ENCODE data around the gene PIAS1. TPM values are rescaled to one million over a fixed set of nuclear protein-coding genes. Genes with fewer than 3 reads are reported as not detected.
"Not testable (repeated sequence)": the region's sequence is repeated elsewhere in the genome, so short reads cannot be mapped to it uniquely, and the experiment has no call there.

Gene PIAS1
- total RNA-seq, 1 donor from 2014 or later, result 30.8 TPM

GRCh38 chr15:68218847-68219798, 165.0 kb downstream of the PIAS1 start:
- no peaks in the 10 kb centered on the region for H3K27me3 Mint-ChIP-seq (ENCODE audit: low read depth)
- DNase-seq (ENCODE audit: low spot score), result peak; percentile 22
- H3K4me3 Mint-ChIP-seq (ENCODE audit: unreplicated experiment), result no peak overlapping the region
- H3K27ac Mint-ChIP-seq (ENCODE audit: unreplicated experiment), result no peak overlapping the region
- no peaks in the 10 kb centered on the region for H3K4me1 Mint-ChIP-seq (ENCODE audit: low read depth)
- H3K36me3 Mint-ChIP-seq (ENCODE audit: low read depth), result peaks cover 1% of the 10 kb centered on the region
- H3K9me3 Mint-ChIP-seq (ENCODE audit: low read depth), result no peaks in the 10 kb centered on the region
- no peak for TF ChIP-seq CTCF (IDR thresholded peaks at IDR 0.05)

GRCh38 chr15:68220489-68220888, 166.4 kb downstream of the PIAS1 start:
- no peak for TF ChIP-seq CTCF (IDR thresholded peaks at IDR 0.05)
- Mint-ChIP-seq H3K27me3 (ENCODE audit: low read depth) (no peaks in the 10 kb centered on the region), H3K27ac (ENCODE audit: unreplicated experiment) (no peak overlapping the region), H3K9me3 (ENCODE audit: low read depth) (no peaks in the 10 kb centered on the region), H3K4me3 (ENCODE audit: unreplicated experiment) (no peak overlapping the region), H3K36me3 (ENCODE audit: low read depth) (no peaks in the 10 kb centered on the region), H3K4me1 (ENCODE audit: low read depth) (no peaks in the 10 kb centered on the region)
- DNase-seq (ENCODE audit: low spot score), result no peak

GRCh38 chr15:68220967-68221366, 166.9 kb downstream of the PIAS1 start:
- Mint-ChIP-seq H3K4me1 (ENCODE audit: low read depth) (no peaks in the 10 kb centered on the region), H3K9me3 (ENCODE audit: low read depth) (no peaks in the 10 kb centered on the region), H3K27me3 (ENCODE audit: low read depth) (no peaks in the 10 kb centered on the region), H3K27ac (ENCODE audit: unreplicated experiment) (no peak overlapping the region), H3K4me3 (ENCODE audit: unreplicated experiment) (no peak overlapping the region), H3K36me3 (ENCODE audit: low read depth) (no peaks in the 10 kb centered on the region)
- DNase-seq (ENCODE audit: low spot score), result no peak
- no peak for TF ChIP-seq CTCF (IDR thresholded peaks at IDR 0.05)

- not testable (repeated sequence) for H3K27me3 Mint-ChIP-seq (ENCODE audit: low read depth); H3K4me1 Mint-ChIP-seq (ENCODE audit: low read depth); H3K4me3 Mint-ChIP-seq (ENCODE audit: unreplicated experiment); H3K9me3 Mint-ChIP-seq (ENCODE audit: low read depth); H3K27ac Mint-ChIP-seq (ENCODE audit: unreplicated experiment); H3K36me3 Mint-ChIP-seq (ENCODE audit: low read depth)
- DNase-seq (ENCODE audit: low spot score), result peak; percentile 57
These were observed 167.7 kb downstream of the PIAS1 start for GRCh38 chr15:68221530-68222431.

- H3K36me3 Mint-ChIP-seq (ENCODE audit: low read depth); H3K4me3 Mint-ChIP-seq (ENCODE audit: unreplicated experiment); H3K27ac Mint-ChIP-seq (ENCODE audit: unreplicated experiment); H3K27me3 Mint-ChIP-seq (ENCODE audit: low read depth); H3K9me3 Mint-ChIP-seq (ENCODE audit: low read depth); H3K4me1 Mint-ChIP-seq (ENCODE audit: low read depth): not testable (repeated sequence)
- DNase-seq (ENCODE audit: low spot score), result peak; percentile 56
These were observed 168.3 kb downstream of the PIAS1 start for GRCh38 chr15:68222432-68222743.

- H3K4me3 Mint-ChIP-seq (ENCODE audit: unreplicated experiment), result no peak overlapping the region
- H3K27me3 Mint-ChIP-seq (ENCODE audit: low read depth), result no peaks in the 10 kb centered on the region
- peaks cover 10% of the 10 kb centered on the region for H3K4me1 Mint-ChIP-seq (ENCODE audit: low read depth)
- peak; percentile 43 for DNase-seq (ENCODE audit: low spot score)
- H3K27ac Mint-ChIP-seq (ENCODE audit: unreplicated experiment), result no peak overlapping the region
- H3K36me3 Mint-ChIP-seq (ENCODE audit: low read depth), result no peaks in the 10 kb centered on the region
- no peaks in the 10 kb centered on the region for H3K9me3 Mint-ChIP-seq (ENCODE audit: low read depth)
- TF ChIP-seq CTCF (IDR thresholded peaks at IDR 0.05), result no peak
These were observed 169.1 kb downstream of the PIAS1 start for GRCh38 chr15:68223171-68223570.

All from chondrocyte (in vitro differentiated cells).